Vagina (tissue), 2 donors: ENCODE measurements around the gene PAX9.

Source experiments
- POLR2A ChIP-seq, 2 donors: fragments of 450-650 bp; IDR thresholded peaks; one replicate each; pipeline ENCODE4 v1.6.1; 2017; ENCODE audit warnings: antibody characterized with exemption in 2 of 2, mild to moderate bottlenecking in 2 of 2, moderate library complexity in 2 of 2
- TF ChIP-seq, protein P1 (sequence below), 3 experiments: fragments of 450-650 bp in 2 of 3; fragments of 200-600 bp in 1 of 3; sonication (generic) in 1 of 3; IDR thresholded peaks; one replicate each; pipeline ENCODE4 v1.5.1; 2017 to 2019; ENCODE audit warnings: antibody characterized with exemption in 3 of 3, mild to moderate bottlenecking in 2 of 3, moderate library complexity in 2 of 3

DNA sequence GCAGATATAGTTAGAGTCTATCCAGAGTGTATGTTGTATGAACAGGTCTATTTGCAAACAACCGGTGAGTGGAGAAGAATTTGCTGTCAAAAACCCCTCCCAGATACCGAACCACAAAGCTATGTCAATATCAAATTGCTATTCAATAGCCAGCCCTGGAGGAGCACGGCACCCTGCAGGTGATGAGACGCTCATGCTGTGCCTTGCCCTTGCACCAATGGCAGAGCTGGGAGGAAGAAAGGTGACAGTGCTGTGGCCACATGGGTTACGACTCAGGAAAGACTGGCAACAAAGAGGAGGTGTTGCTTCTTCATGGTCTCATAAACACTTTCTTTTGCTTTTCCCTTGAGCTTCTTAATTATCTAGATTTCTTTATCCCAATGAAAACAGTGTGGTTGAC lies 55.7 kb downstream of the PAX9 start:
- TF ChIP-seq POLR2A (IDR thresholded peaks at IDR 0.05): no peak
- TF ChIP-seq, protein P1, sequence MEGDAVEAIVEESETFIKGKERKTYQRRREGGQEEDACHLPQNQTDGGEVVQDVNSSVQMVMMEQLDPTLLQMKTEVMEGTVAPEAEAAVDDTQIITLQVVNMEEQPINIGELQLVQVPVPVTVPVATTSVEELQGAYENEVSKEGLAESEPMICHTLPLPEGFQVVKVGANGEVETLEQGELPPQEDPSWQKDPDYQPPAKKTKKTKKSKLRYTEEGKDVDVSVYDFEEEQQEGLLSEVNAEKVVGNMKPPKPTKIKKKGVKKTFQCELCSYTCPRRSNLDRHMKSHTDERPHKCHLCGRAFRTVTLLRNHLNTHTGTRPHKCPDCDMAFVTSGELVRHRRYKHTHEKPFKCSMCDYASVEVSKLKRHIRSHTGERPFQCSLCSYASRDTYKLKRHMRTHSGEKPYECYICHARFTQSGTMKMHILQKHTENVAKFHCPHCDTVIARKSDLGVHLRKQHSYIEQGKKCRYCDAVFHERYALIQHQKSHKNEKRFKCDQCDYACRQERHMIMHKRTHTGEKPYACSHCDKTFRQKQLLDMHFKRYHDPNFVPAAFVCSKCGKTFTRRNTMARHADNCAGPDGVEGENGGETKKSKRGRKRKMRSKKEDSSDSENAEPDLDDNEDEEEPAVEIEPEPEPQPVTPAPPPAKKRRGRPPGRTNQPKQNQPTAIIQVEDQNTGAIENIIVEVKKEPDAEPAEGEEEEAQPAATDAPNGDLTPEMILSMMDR (IDR thresholded peaks at IDR 0.05): no peak
